HEK293 (cell line): ENCODE data around the gene TMEM17.

Experiments used
- CTCF ChIA-PET: fragments of 350-600 bp; formaldehyde crosslinking; extraction: SDS; loops from one replicate; lab custom pipeline; 2021; ENCODE audit warnings: antibody characterized with exemption; lab: Yijun Ruan, JAX
- POLR2A ChIA-PET: fragments of 300-600 bp; formaldehyde crosslinking; extraction: SDS; loops from one replicate; lab custom pipeline; 2020; ENCODE audit warnings: antibody characterized with exemption, inconsistent platforms; lab: Yijun Ruan, JAX
- H3K27ac ChIP-seq: fragments of 200-500 bp; sonication (Bioruptor generic); 2 replicates; pipeline ENCODE4 v1.5.1; 2014; ENCODE audit warnings: low read depth, low read length, control low read depth, inconsistent platforms; ENCODE audit errors: extremely low read depth
- H3K36me3 ChIP-seq, 2 experiments: fragments of 200-500 bp in 1 of 2; sonication (Bioruptor generic) in 1 of 2; 1 replicate in 1 of 2; 2 replicates in 1 of 2; pipeline ENCODE4 v1.5.1; 2014 to 2017; ENCODE audit warnings: inconsistent platforms in 2 of 2, low read length in 2 of 2; ENCODE audit not compliant: control insufficient read depth in 2 of 2, insufficient read depth in 1 of 2
- H3K4me1 ChIP-seq: fragments of 200-500 bp; sonication (Bioruptor generic); 2 replicates; pipeline ENCODE4 v1.5.1; 2014; ENCODE audit warnings: mild to moderate bottlenecking, low read length, inconsistent platforms; ENCODE audit not compliant: control insufficient read depth, insufficient read depth
- H3K4me3 ChIP-seq: 2 replicates; pipeline ENCODE4 v1.5.1; 2011; ENCODE audit warnings: low read depth, mild to moderate bottlenecking, control low read depth, low read length, moderate library complexity
- H3K9me3 ChIP-seq: fragments of 200-500 bp; sonication (Bioruptor generic); 2 replicates; pipeline ENCODE4 v1.5.1; 2014; ENCODE audit warnings: low read depth, low read length, inconsistent platforms; ENCODE audit not compliant: control insufficient read depth, insufficient read depth
- KLF8 ChIP-seq: fragments of 450-650 bp; formaldehyde crosslinking; IDR thresholded peaks from 2 replicates; pipeline ENCODE4 v1.5.1; 2016; ENCODE audit warnings: missing biosample characterization, missing genetic modification characterization
- KLF9 ChIP-seq: fragments of 450-650 bp; formaldehyde crosslinking; IDR thresholded peaks from 2 replicates; pipeline ENCODE4 v1.5.1; 2016; ENCODE audit warnings: missing biosample characterization, missing genetic modification characterization, low read depth
- OSR2 ChIP-seq: fragments of 450-650 bp; formaldehyde crosslinking; IDR thresholded peaks from 2 replicates; pipeline ENCODE4 v1.5.1; 2016; ENCODE audit warnings: missing biosample characterization, missing genetic modification characterization
- RBAK ChIP-seq: fragments of 450-650 bp; formaldehyde crosslinking; IDR thresholded peaks from 2 replicates; pipeline ENCODE4 v1.5.1; 2016; ENCODE audit warnings: missing biosample characterization, missing genetic modification characterization
- SALL2 ChIP-seq: fragments of 450-650 bp; formaldehyde crosslinking; IDR thresholded peaks from 2 replicates; pipeline ENCODE4 v1.5.0; 2017; ENCODE audit warnings: missing biosample characterization, mild to moderate bottlenecking, missing genetic modification characterization, borderline replicate concordance
- SETDB1 ChIP-seq: IDR thresholded peaks from one replicate; pipeline ENCODE4 v1.6.1; 2017; ENCODE audit warnings: mild to moderate bottlenecking, low read length, moderate library complexity, mixed read lengths; ENCODE audit not compliant: insufficient read length
- SP3 ChIP-seq: fragments of 450-650 bp; formaldehyde crosslinking; IDR thresholded peaks from 2 replicates; pipeline ENCODE4 v1.5.1; 2016; ENCODE audit warnings: missing biosample characterization, missing genetic modification characterization
- WT1 ChIP-seq: fragments of 450-650 bp; formaldehyde crosslinking; IDR thresholded peaks from 2 replicates; pipeline ENCODE4 v1.5.1; 2016; ENCODE audit warnings: missing biosample characterization, missing genetic modification characterization
- ZBTB8A ChIP-seq: fragments of 450-650 bp; formaldehyde crosslinking; IDR thresholded peaks from 2 replicates; pipeline ENCODE4 v1.5.1; 2016; ENCODE audit warnings: missing biosample characterization, missing genetic modification characterization
- ZNF10 ChIP-seq: fragments of 450-650 bp; formaldehyde crosslinking; IDR thresholded peaks from 2 replicates; pipeline ENCODE4 v1.5.1; 2017; ENCODE audit warnings: missing biosample characterization, missing genetic modification characterization
- ZNF132 ChIP-seq: fragments of 450-650 bp; formaldehyde crosslinking; IDR thresholded peaks from 2 replicates; pipeline ENCODE4 v1.5.1; 2017; ENCODE audit warnings: missing biosample characterization, missing genetic modification characterization, borderline replicate concordance
- ZNF202 ChIP-seq: fragments of 450-650 bp; formaldehyde crosslinking; IDR thresholded peaks from 2 replicates; pipeline ENCODE4 v1.5.1; 2016; ENCODE audit warnings: missing biosample characterization, missing genetic modification characterization, borderline replicate concordance
- ZNF211 ChIP-seq: fragments of 450-650 bp; formaldehyde crosslinking; IDR thresholded peaks from 2 replicates; pipeline ENCODE4 v1.5.1; 2016; ENCODE audit warnings: low read depth, missing biosample characterization, missing genetic modification characterization
- ZNF324 ChIP-seq: fragments of 450-650 bp; formaldehyde crosslinking; IDR thresholded peaks from 2 replicates; pipeline ENCODE4 v1.5.1; 2016; ENCODE audit warnings: missing biosample characterization, missing genetic modification characterization
- ZNF366 ChIP-seq: fragments of 450-650 bp; formaldehyde crosslinking; conservative IDR thresholded peaks from 2 replicates; pipeline ENCODE4 v1.5.1; 2016; ENCODE audit warnings: missing biosample characterization, missing genetic modification characterization
- ZNF433 ChIP-seq: fragments of 450-650 bp; formaldehyde crosslinking; IDR thresholded peaks from 2 replicates; pipeline ENCODE4 v1.5.1; 2016; ENCODE audit warnings: missing biosample characterization, missing genetic modification characterization, low read depth
- ZNF513 ChIP-seq: fragments of 450-650 bp; IDR thresholded peaks from 2 replicates; pipeline ENCODE4 v1.5.1; 2018; ENCODE audit warnings: missing biosample characterization, missing genetic modification characterization
- ZNF529 ChIP-seq: fragments of 450-650 bp; formaldehyde crosslinking; IDR thresholded peaks from 2 replicates; pipeline ENCODE4 v1.5.1; 2017; ENCODE audit warnings: missing genetic modification characterization, missing biosample characterization; ENCODE audit not compliant: insufficient replicate concordance
- ZNF530 ChIP-seq: fragments of 450-650 bp; formaldehyde crosslinking; IDR thresholded peaks from 2 replicates; pipeline ENCODE4 v1.5.1; 2016; ENCODE audit warnings: low read depth, missing biosample characterization, missing genetic modification characterization
- ZNF585B ChIP-seq: fragments of 450-650 bp; formaldehyde crosslinking; IDR thresholded peaks from 2 replicates; pipeline ENCODE4 v1.5.1; 2016; ENCODE audit warnings: missing biosample characterization, missing genetic modification characterization
- ZNF776 ChIP-seq: fragments of 450-650 bp; formaldehyde crosslinking; IDR thresholded peaks from 2 replicates; pipeline ENCODE4 v1.5.0; 2017; ENCODE audit warnings: missing biosample characterization, missing genetic modification characterization, borderline replicate concordance
- ZNF792 ChIP-seq: fragments of 450-650 bp; formaldehyde crosslinking; IDR thresholded peaks from 2 replicates; pipeline ENCODE4 v1.5.1; 2016; ENCODE audit warnings: missing biosample characterization, missing genetic modification characterization
- ZNF830 ChIP-seq: fragments of 450-650 bp; IDR thresholded peaks from 2 replicates; pipeline ENCODE4 v1.5.0; 2018; ENCODE audit warnings: missing biosample characterization, missing genetic modification characterization, low read depth, mild to moderate bottlenecking, moderate library complexity
- ZNF837 ChIP-seq: fragments of 450-650 bp; formaldehyde crosslinking; IDR thresholded peaks from 2 replicates; pipeline ENCODE4 v1.5.1; 2016; ENCODE audit warnings: missing biosample characterization, missing genetic modification characterization
- ZSCAN16 ChIP-seq: fragments of 450-650 bp; formaldehyde crosslinking; IDR thresholded peaks from 2 replicates; pipeline ENCODE4 v1.5.1; 2016; ENCODE audit warnings: missing biosample characterization, missing genetic modification characterization
- TF ChIP-seq, protein P1 (sequence below): fragments of 450-650 bp; formaldehyde crosslinking; IDR thresholded peaks from 2 replicates; pipeline ENCODE4 v1.5.1; 2017; ENCODE audit warnings: missing biosample characterization, missing genetic modification characterization
- TF ChIP-seq, protein P2 (sequence below): fragments of 450-650 bp; formaldehyde crosslinking; IDR thresholded peaks from 2 replicates; pipeline ENCODE4 v1.5.1; 2016; ENCODE audit warnings: missing biosample characterization, missing genetic modification characterization

Gene TMEM17

GRCh38 chr2:62525549-62526269, 19.7 kb upstream of the TMEM17 start:
- POLR2A ChIA-PET, result interaction anchor here (0.6 kb wide), 1 partner anchor 242 kb away, joined by 8 read pairs; no protein-coding TSS in a partner anchor
- Histone ChIP-seq H3K36me3 (no peaks in the 10 kb centered on the region), H3K4me1 (no peaks in the 10 kb centered on the region; the same call in 1 of the 2 replicates), H3K27ac (no peak overlapping the region), H3K4me3 (no peak overlapping the region)
- CTCF ChIA-PET, result interaction anchor here (0.6 kb wide), 1 partner anchor 19 kb away, joined by 5 read pairs; no protein-coding TSS in a partner anchor
- TF ChIP-seq ZNF776 (tag by site-specific recombination) (no peak), SP3 (no peak), ZNF837 (tag by site-specific recombination) (no peak), ZNF324 (tag by site-specific recombination) (no peak), ZNF211 (no peak), ZSCAN16 (tag by site-specific recombination) (no peak), ZNF433 (no peak), KLF9 (tag by site-specific recombination) (no peak), OSR2 (tag by site-specific recombination) (no peak), ZBTB8A (tag by site-specific recombination) (no peak), ZNF366 (tag by site-specific recombination) (no peak), SALL2 (tag by site-specific recombination) (no peak)
- TF ChIP-seq, protein P1, sequence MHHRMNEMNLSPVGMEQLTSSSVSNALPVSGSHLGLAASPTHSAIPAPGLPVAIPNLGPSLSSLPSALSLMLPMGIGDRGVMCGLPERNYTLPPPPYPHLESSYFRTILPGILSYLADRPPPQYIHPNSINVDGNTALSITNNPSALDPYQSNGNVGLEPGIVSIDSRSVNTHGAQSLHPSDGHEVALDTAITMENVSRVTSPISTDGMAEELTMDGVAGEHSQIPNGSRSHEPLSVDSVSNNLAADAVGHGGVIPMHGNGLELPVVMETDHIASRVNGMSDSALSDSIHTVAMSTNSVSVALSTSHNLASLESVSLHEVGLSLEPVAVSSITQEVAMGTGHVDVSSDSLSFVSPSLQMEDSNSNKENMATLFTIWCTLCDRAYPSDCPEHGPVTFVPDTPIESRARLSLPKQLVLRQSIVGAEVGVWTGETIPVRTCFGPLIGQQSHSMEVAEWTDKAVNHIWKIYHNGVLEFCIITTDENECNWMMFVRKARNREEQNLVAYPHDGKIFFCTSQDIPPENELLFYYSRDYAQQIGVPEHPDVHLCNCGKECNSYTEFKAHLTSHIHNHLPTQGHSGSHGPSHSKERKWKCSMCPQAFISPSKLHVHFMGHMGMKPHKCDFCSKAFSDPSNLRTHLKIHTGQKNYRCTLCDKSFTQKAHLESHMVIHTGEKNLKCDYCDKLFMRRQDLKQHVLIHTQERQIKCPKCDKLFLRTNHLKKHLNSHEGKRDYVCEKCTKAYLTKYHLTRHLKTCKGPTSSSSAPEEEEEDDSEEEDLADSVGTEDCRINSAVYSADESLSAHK (tag by site-specific recombination), result no peak
- TF ChIP-seq, all 188 proteins: peak for 0
- no peaks in the 10 kb centered on the region for H3K9me3 ChIP-seq

DNA sequence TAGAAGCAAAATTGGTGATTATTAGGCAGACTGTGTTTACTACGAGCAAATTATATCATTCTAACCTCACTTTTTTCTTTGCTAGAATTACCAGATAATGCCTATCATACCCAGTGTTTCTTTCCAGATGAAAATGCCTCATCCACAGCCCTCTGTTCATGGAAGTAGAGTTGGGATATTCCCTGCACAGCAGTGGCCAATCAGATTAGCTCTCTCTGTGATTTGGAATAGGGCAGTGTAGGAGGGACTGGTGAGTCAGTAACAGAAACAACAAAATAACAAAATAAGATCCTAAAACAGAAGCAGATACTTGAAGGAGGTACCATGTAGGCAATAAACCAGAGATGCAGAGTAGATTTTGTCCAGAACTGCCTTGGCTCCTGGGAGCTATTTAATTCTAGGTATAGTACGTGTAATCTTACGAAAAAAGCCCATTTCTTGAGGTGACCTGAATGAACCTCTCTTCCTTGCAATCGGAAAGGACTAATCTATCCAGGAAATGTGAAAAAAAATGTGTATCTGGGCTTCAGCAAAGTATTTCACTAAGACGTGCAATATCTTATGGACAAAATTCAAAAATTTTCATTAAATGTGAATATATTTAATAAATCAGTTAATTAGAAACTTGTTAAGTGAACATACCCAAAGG, 18.4 kb upstream of the TMEM17 start:
- TF ChIP-seq SETDB1 (no peak), ZNF837 (tag by site-specific recombination) (no peak), WT1 (tag by site-specific recombination) (no peak), ZNF530 (tag by site-specific recombination) (no peak), KLF8 (no peak), ZNF529 (tag by site-specific recombination) (no peak), ZNF830 (tag by site-specific recombination) (no peak), ZNF513 (tag by site-specific recombination) (no peak), RBAK (tag by site-specific recombination) (no peak), ZNF202 (tag by site-specific recombination) (no peak), ZNF585B (tag by site-specific recombination) (no peak), ZNF10 (tag by site-specific recombination) (no peak), ZNF132 (tag by site-specific recombination) (no peak), ZNF792 (tag by site-specific recombination) (no peak)
- TF ChIP-seq, protein P2, sequence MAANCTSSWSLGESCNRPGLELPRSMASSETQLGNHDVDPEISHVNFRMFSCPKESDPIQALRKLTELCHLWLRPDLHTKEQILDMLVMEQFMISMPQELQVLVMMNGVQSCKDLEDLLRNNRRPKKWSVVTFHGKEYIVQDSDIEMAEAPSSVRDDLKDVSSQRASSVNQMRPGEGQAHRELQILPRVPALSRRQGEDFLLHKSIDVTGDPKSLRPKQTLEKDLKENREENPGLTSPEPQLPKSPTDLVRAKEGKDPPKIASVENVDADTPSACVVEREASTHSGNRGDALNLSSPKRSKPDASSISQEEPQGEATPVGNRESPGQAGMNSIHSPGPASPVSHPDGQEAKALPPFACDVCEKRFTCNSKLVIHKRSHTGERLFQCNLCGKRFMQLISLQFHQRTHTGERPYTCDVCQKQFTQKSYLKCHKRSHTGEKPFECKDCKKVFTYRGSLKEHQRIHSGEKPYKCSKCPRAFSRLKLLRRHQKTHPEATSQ, result no peak
- TF ChIP-seq, protein P1 (tag by site-specific recombination), result no peak
- CTCF ChIA-PET, result interaction anchor here (0.7 kb wide), 2 partner anchors 16 to 32 kb away, joined by 3 read pairs; no protein-coding TSS in a partner anchor
- Histone ChIP-seq H3K27ac (no peak overlapping the region), H3K4me1 (no peaks in the 10 kb centered on the region), H3K36me3 (no peaks in the 10 kb centered on the region), H3K9me3 (no peaks in the 10 kb centered on the region), H3K4me3 (no peak overlapping the region)
- POLR2A ChIA-PET, result no interaction called here
